BLaER1 treated with 17β-estradiol and CSF1 and Interleukin-3, amounts not matched to agents 10 nM and 100 nM (cell line): ENCODE results near the gene CEP250.

Experiments
- H3K27ac ChIP-seq, 11 experiments: shearing (Covaris generic); formaldehyde crosslinking; 2 replicates each; pipeline ENCODE4 v1.8.1; 2022
- H3K27me3 ChIP-seq, 11 experiments: shearing (Covaris generic); formaldehyde crosslinking; 2 replicates each; pipeline ENCODE4 v1.8.1; 2022
- H3K36me3 ChIP-seq, 11 experiments: shearing (Covaris generic); formaldehyde crosslinking; 2 replicates each; pipeline ENCODE4 v1.8.1; 2022
- H3K4me1 ChIP-seq, 10 experiments: shearing (Covaris generic); formaldehyde crosslinking; 2 replicates each; pipeline ENCODE4 v1.8.1; 2022
- H3K4me2 ChIP-seq, 11 experiments: shearing (Covaris generic); formaldehyde crosslinking; 2 replicates each; pipeline ENCODE4 v1.8.1; 2022
- H3K4me3 ChIP-seq, 10 experiments: shearing (Covaris generic); formaldehyde crosslinking; 2 replicates each; pipeline ENCODE4 v1.8.1; 2022
- H3K9ac ChIP-seq, 11 experiments: shearing (Covaris generic); formaldehyde crosslinking; 2 replicates each; pipeline ENCODE4 v1.8.1; 2022
- H3K9me3 ChIP-seq, 11 experiments: shearing (Covaris generic); formaldehyde crosslinking; replicated peaks in 1 of 11; 2 replicates each; pipeline ENCODE4 v1.8.1; 2022
- H4K20me1 ChIP-seq, 11 experiments: shearing (Covaris generic); formaldehyde crosslinking; 2 replicates each; pipeline ENCODE4 v1.8.1; 2022
- Cebpa-rat ChIP-seq, 11 experiments: shearing (Covaris generic); IDR thresholded peaks; 2 replicates each; pipeline ENCODE4 v1.8.1; 2022

Gene CEP250

DNA sequence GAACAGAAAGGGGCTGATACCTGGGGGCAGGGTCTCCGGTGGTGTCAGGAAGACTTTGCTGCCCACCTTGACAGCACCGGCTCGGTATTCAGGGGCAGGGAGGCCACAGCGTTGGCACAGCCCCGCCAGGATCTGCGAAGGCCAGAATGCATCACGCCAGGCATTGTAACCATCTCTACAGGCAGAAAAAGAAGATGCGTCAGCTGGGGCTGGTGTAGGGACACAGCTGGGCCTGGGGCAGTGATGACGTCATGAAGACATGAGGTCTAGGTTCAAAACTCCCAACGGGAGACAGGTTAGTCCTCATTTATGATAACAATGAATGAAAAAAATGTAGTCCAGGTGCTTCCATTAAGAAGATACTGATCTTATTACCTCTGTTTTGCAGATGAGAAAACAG is 108.4 kb downstream of the CEP250 start:
- Histone ChIP-seq H4K20me1 (peaks cover 0 to 17% (median 0%) of the 10 kb centered on the region in 11 experiments; a peak in 1 of 22 replicates), H3K4me2 (no peak overlapping the region), H3K36me3 (peaks cover 0 to 16% (median 7%) of the 10 kb centered on the region in 11 experiments; a peak in 11 of 22 replicates), H3K4me1 (peaks cover 0 to 11% (median 0%) of the 10 kb centered on the region in 10 experiments; a peak in 2 of 20 replicates), H3K4me3 (no peak overlapping the region), H3K27ac (no peak overlapping the region), H3K27me3 (no peaks in the 10 kb centered on the region), H3K9me3 (no peaks in the 10 kb centered on the region), H3K9ac (no peak overlapping the region)
- no peak for TF ChIP-seq Cebpa-rat (IDR thresholded peaks at IDR 0.05)

- Histone ChIP-seq H3K4me1 (peaks cover 0 to 11% (median 0%) of the 10 kb centered on the region in 10 experiments; a peak in 2 of 20 replicates), H3K27me3 (no peaks in the 10 kb centered on the region)
- no peak for TF ChIP-seq Cebpa-rat (IDR thresholded peaks at IDR 0.05)
These were observed 109.5 kb downstream of the CEP250 start for GRCh38 chr20:35564905-35565304.

DNA sequence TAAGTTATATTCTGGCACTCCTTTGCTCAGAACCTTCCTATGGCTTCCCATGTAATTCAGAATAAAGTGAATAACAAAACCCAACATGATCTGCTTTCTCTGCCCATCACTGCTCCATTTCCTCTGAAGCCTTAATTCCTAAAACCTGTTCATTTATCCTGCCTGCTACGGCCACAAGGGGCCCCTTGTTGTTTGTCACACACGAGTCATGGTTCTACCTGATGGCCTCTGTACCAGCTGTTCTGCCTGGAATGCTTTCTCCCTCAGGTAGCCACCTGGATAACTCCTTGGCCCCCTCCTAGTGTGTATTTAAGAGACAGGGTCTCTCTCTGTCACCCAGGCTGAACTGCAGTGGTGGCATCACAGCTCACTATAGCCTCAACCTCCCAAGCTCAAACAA is 113.2 kb downstream of the CEP250 start:
- H3K4me2 ChIP-seq: no peak overlapping the region
- H3K9ac ChIP-seq: no peak overlapping the region
- H3K27me3 ChIP-seq: no peaks in the 10 kb centered on the region
- H3K4me1 ChIP-seq: peaks cover 0 to 11% (median 0%) of the 10 kb centered on the region in 10 experiments; a peak in 2 of 20 replicates
- H3K4me3 ChIP-seq: no peak overlapping the region
- H3K36me3 ChIP-seq: peaks cover 0 to 4% (median 0%) of the 10 kb centered on the region in 11 experiments; a peak in 5 of 22 replicates
- H4K20me1 ChIP-seq: no peaks in the 10 kb centered on the region
- TF ChIP-seq Cebpa-rat (IDR thresholded peaks at IDR 0.05): no peak
- peaks cover 10 to 16% (median 14%) of the 10 kb centered on the region in 11 experiments for H3K9me3 ChIP-seq
- no peak overlapping the region for H3K27ac ChIP-seq

More at GRCh38 chr20:35564905-35565304, 109.5 kb downstream of the CEP250 start:
- H3K27ac ChIP-seq: no peak overlapping the region
- no peak overlapping the region for H3K4me2 ChIP-seq
- H3K9ac ChIP-seq: no peak overlapping the region
- peaks cover 0 to 5% (median 0%) of the 10 kb centered on the region in 11 experiments; a peak in 3 of 22 replicates for H3K36me3 ChIP-seq
- H3K4me3 ChIP-seq: no peak overlapping the region
- peaks cover 0 to 7% (median 0%) of the 10 kb centered on the region in 11 experiments; a peak in 1 of 22 replicates for H4K20me1 ChIP-seq
- H3K9me3 ChIP-seq: no peaks in the 10 kb centered on the region
